Measurements from ENCODE around the gene IDH1.

IDH1 gene

DNA sequence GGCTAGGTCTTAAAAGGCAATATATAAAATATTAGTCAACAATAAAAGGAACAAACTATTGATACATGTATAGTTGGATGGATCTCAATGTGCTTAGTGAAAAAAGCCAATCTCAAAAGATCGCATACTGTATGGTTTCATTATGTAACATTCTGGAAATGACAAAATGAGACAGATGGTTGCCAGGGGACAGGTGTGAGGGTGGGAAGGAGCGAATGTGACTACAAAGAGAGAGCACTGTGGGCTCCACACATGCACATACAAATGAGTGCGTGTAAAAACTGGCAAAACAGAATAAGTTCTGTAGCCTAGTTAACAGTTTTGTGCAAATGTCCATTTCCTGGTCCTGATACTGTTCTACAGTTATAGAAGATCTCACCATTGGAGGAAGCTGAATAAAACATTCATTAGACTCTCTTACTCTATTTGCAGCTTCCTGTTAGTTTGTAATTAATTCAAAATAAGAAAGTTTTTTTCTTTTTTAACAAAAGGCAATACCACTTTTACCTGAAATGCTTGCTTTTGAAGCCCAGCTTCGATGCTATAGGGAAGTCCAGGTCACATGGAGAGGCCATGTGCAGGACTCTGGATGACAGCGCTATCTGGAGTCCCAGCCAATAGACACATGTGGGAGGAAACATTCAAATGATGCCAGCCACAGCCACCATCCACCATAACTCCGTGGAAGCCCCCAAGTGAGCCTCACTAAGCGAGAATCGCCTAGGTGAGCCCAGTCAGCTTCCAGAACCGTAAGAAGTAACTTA lies 44.0 kb downstream of the IDH1 start:
- no peak for TF ChIP-seq FOXP2 (optimal IDR thresholded peaks at IDR 0.05; ENCODE audit: borderline replicate concordance, extremely low read depth, extremely low read length, insufficient read depth)
- TF ChIP-seq SIN3A (IDR thresholded peaks at IDR 0.05; ENCODE audit: borderline replicate concordance, insufficient read depth, low read length): no peak
- TF ChIP-seq POLR2AphosphoS5 (IDR thresholded peaks at IDR 0.05; ENCODE audit: low read depth, low read length): no peak
- TF ChIP-seq REST (IDR thresholded peaks at IDR 0.05; ENCODE audit: insufficient read depth in 1 of 2, low read depth in 2 of 2, low read length in 2 of 2): no peak
- no peak for TF ChIP-seq TAF1 (IDR thresholded peaks at IDR 0.05; ENCODE audit: borderline replicate concordance, insufficient read depth, low read length)

GRCh38 chr2:208208335-208209085 lies 46.4 kb downstream of the IDH1 start:
- no peak for TF ChIP-seq FOXP2 (optimal IDR thresholded peaks at IDR 0.05; ENCODE audit: borderline replicate concordance, extremely low read depth, extremely low read length, insufficient read depth)
- no peak for TF ChIP-seq SIN3A (IDR thresholded peaks at IDR 0.05; ENCODE audit: borderline replicate concordance, insufficient read depth, low read length)
- no peak for TF ChIP-seq TAF1 (IDR thresholded peaks at IDR 0.05; ENCODE audit: borderline replicate concordance, insufficient read depth, low read length)

DNA sequence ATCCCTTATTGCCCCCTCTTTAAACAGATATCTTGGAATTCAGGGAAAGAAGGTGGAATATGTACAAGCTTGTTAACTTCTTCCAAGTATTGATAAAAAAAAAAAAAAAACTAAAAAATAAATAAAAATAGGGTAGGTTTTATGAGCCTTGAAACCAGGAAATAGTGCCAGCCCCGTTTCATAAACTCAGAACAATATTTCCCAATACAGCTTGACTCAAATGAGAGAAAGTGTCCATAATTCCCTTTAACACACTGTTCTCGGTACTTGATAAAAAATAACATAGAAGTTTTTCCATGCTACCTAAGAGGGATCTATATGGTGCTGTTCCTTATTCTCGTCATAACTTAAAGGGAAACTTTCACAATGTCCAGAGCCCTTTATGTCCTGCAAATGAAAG lies 47.1 kb downstream of the IDH1 start:
- no peak for TF ChIP-seq REST (IDR thresholded peaks at IDR 0.05; ENCODE audit: insufficient read depth in 1 of 2, low read depth in 2 of 2, low read length in 2 of 2)
- no peak for TF ChIP-seq SIN3A (IDR thresholded peaks at IDR 0.05; ENCODE audit: borderline replicate concordance, insufficient read depth, low read length)
- TF ChIP-seq POLR2AphosphoS5 (IDR thresholded peaks at IDR 0.05; ENCODE audit: low read depth, low read length): no peak
- TF ChIP-seq FOXP2 (optimal IDR thresholded peaks at IDR 0.05; ENCODE audit: borderline replicate concordance, extremely low read depth, extremely low read length, insufficient read depth): no peak
- no peak for TF ChIP-seq TAF1 (IDR thresholded peaks at IDR 0.05; ENCODE audit: borderline replicate concordance, insufficient read depth, low read length)

DNA sequence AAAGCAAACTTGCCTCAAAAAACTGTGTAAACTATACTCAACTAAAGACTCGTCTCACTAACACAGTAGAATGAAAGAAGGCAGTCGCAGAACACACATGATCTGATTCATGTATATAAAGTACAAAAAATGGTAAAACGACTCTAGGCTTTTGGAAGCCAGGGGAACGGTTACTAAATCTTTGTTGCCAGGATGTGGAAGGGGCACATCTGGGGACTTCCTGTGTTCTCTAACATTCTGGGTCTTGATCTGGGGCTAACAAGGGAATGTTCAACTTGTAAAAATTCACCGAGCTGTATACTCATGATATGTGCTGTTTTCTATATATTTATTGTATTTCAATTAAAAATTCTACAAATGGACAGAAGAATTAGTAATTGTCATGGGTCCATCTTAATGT lies 50.7 kb downstream of the IDH1 start:
- TF ChIP-seq POLR2AphosphoS5 (IDR thresholded peaks at IDR 0.05; ENCODE audit: low read depth, low read length): no peak
- TF ChIP-seq SIN3A (IDR thresholded peaks at IDR 0.05; ENCODE audit: borderline replicate concordance, insufficient read depth, low read length): no peak
- TF ChIP-seq TAF1 (IDR thresholded peaks at IDR 0.05; ENCODE audit: borderline replicate concordance, insufficient read depth, low read length): no peak
- no peak for TF ChIP-seq FOXP2 (optimal IDR thresholded peaks at IDR 0.05; ENCODE audit: borderline replicate concordance, extremely low read depth, extremely low read length, insufficient read depth)
- no peak for TF ChIP-seq REST (IDR thresholded peaks at IDR 0.05; ENCODE audit: insufficient read depth in 1 of 2, low read depth in 2 of 2, low read length in 2 of 2)

DNA sequence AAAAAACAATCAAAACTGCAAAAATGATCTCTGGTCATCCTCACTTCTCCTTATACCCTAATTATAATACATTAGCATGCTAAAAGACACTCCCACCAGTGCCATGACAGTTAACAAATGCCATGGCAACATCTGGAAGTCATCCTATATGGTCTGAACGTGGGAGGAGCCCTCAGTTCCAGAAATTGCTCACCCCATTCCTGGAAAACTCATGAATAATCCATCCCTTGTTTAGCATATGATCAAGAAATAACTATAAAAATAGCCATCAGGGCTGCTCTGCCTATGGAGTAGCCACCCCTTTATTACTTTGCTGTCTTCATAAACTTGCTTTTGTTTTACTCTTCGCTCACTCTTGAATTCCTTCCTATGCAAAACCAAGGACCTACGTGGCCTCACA lies 59.3 kb downstream of the IDH1 start:
- TF ChIP-seq SIN3A (IDR thresholded peaks at IDR 0.05; ENCODE audit: borderline replicate concordance, insufficient read depth, low read length) (no peak), REST (IDR thresholded peaks at IDR 0.05; ENCODE audit: insufficient read depth in 1 of 2, low read depth in 2 of 2, low read length in 2 of 2) (no peak), FOXP2 (optimal IDR thresholded peaks at IDR 0.05; ENCODE audit: borderline replicate concordance, extremely low read depth, extremely low read length, insufficient read depth) (no peak), TAF1 (IDR thresholded peaks at IDR 0.05; ENCODE audit: borderline replicate concordance, insufficient read depth, low read length) (no peak), POLR2AphosphoS5 (IDR thresholded peaks at IDR 0.05; ENCODE audit: low read depth, low read length) (no peak)
